HEK293 (cell line): ENCODE measurements around the gene DIO1.

Experiments
- EGR2 ChIP-seq: fragments of 450-650 bp; formaldehyde crosslinking; IDR thresholded peaks from 2 replicates; pipeline ENCODE4 v1.5.1; 2016; ENCODE audit warnings: low read depth, missing biosample characterization, missing genetic modification characterization
- GLI2 ChIP-seq: fragments of 450-650 bp; formaldehyde crosslinking; IDR thresholded peaks from 2 replicates; pipeline ENCODE4; 2017; ENCODE audit warnings: missing biosample characterization, missing genetic modification characterization, low read depth, borderline replicate concordance
- HOXD13 ChIP-seq: sonication (generic); formaldehyde crosslinking; IDR thresholded peaks from 2 replicates; pipeline ENCODE4 v1.8.0; 2022; ENCODE audit warnings: missing genetic modification reagents, borderline replicate concordance
- IKZF3 ChIP-seq: fragments of 450-650 bp; IDR thresholded peaks from 2 replicates; pipeline ENCODE4 v1.5.0; 2018; ENCODE audit warnings: missing biosample characterization, mild to moderate bottlenecking, missing genetic modification characterization, moderate library complexity
- KLF16 ChIP-seq: fragments of 450-650 bp; formaldehyde crosslinking; IDR thresholded peaks from 2 replicates; pipeline ENCODE4 v1.5.1; 2017; ENCODE audit warnings: missing biosample characterization, missing genetic modification characterization
- KLF8 ChIP-seq: fragments of 450-650 bp; formaldehyde crosslinking; IDR thresholded peaks from 2 replicates; pipeline ENCODE4 v1.5.1; 2016; ENCODE audit warnings: missing biosample characterization, missing genetic modification characterization
- MEIS1 ChIP-seq: sonication (generic); formaldehyde crosslinking; IDR thresholded peaks from 2 replicates; pipeline ENCODE4 v1.8.1; 2022; ENCODE audit warnings: missing genetic modification reagents, mild to moderate bottlenecking, borderline replicate concordance
- OSR2 ChIP-seq: fragments of 450-650 bp; formaldehyde crosslinking; IDR thresholded peaks from 2 replicates; pipeline ENCODE4 v1.5.1; 2016; ENCODE audit warnings: missing biosample characterization, missing genetic modification characterization
- RBAK ChIP-seq: fragments of 450-650 bp; formaldehyde crosslinking; IDR thresholded peaks from 2 replicates; pipeline ENCODE4 v1.5.1; 2016; ENCODE audit warnings: missing biosample characterization, missing genetic modification characterization
- SP7 ChIP-seq: fragments of 450-650 bp; formaldehyde crosslinking; IDR thresholded peaks from 2 replicates; pipeline ENCODE4 v1.5.1; 2016; ENCODE audit warnings: missing biosample characterization, missing genetic modification characterization
- TRIM28 ChIP-seq: IDR thresholded peaks from 2 replicates; pipeline ENCODE4 v1.6.1; 2011; ENCODE audit warnings: low read length, control low read depth, borderline replicate concordance
- ZNF169 ChIP-seq: fragments of 450-650 bp; formaldehyde crosslinking; IDR thresholded peaks from 2 replicates; pipeline ENCODE4 v1.5.1; 2016; ENCODE audit warnings: missing biosample characterization, missing genetic modification characterization
- ZNF184 ChIP-seq: fragments of 450-650 bp; IDR thresholded peaks from 2 replicates; pipeline ENCODE4 v1.5.1; 2018; ENCODE audit warnings: missing biosample characterization, mild to moderate bottlenecking, missing genetic modification characterization
- ZNF23 ChIP-seq: fragments of 450-650 bp; formaldehyde crosslinking; IDR thresholded peaks from 2 replicates; pipeline ENCODE4 v1.5.1; 2016; ENCODE audit warnings: missing biosample characterization, missing genetic modification characterization, borderline replicate concordance
- ZNF239 ChIP-seq: fragments of 450-650 bp; formaldehyde crosslinking; IDR thresholded peaks from 2 replicates; pipeline ENCODE4 v1.5.1; 2016; ENCODE audit warnings: missing biosample characterization, missing genetic modification characterization
- ZNF292 ChIP-seq: fragments of 450-650 bp; formaldehyde crosslinking; IDR thresholded peaks from 2 replicates; pipeline ENCODE4 v1.5.1; 2016; ENCODE audit warnings: low read depth, missing biosample characterization, missing genetic modification characterization, borderline replicate concordance
- ZNF302 ChIP-seq: fragments of 450-650 bp; formaldehyde crosslinking; IDR thresholded peaks from 2 replicates; pipeline ENCODE4 v1.5.1; 2016; ENCODE audit warnings: missing biosample characterization, missing genetic modification characterization, low read depth
- ZNF426 ChIP-seq: fragments of 450-650 bp; formaldehyde crosslinking; IDR thresholded peaks from 2 replicates; pipeline ENCODE4 v1.5.1; 2017; ENCODE audit warnings: missing biosample characterization, missing genetic modification characterization, mild to moderate bottlenecking, inconsistent platforms, moderate library complexity
- ZNF501 ChIP-seq: fragments of 450-650 bp; formaldehyde crosslinking; IDR thresholded peaks from 2 replicates; pipeline ENCODE4 v1.5.1; 2016; ENCODE audit warnings: missing biosample characterization, missing genetic modification characterization
- ZNF514 ChIP-seq: fragments of 450-650 bp; formaldehyde crosslinking; IDR thresholded peaks from 2 replicates; pipeline ENCODE4 v1.5.1; 2016; ENCODE audit warnings: missing biosample characterization, missing genetic modification characterization
- ZNF521 ChIP-seq: fragments of 450-650 bp; formaldehyde crosslinking; IDR thresholded peaks from 2 replicates; pipeline ENCODE4 v1.5.1; 2017; ENCODE audit warnings: missing biosample characterization, mild to moderate bottlenecking, missing genetic modification characterization
- ZNF555 ChIP-seq: fragments of 450-650 bp; formaldehyde crosslinking; conservative IDR thresholded peaks from 2 replicates; pipeline ENCODE4 v1.5.1; 2017; ENCODE audit warnings: missing biosample characterization, mild to moderate bottlenecking, missing genetic modification characterization, inconsistent platforms
- ZNF561 ChIP-seq: fragments of 450-650 bp; IDR thresholded peaks from 2 replicates; pipeline ENCODE4 v1.5.1; 2018; ENCODE audit warnings: missing biosample characterization, missing genetic modification characterization, borderline replicate concordance
- ZNF585B ChIP-seq: fragments of 450-650 bp; formaldehyde crosslinking; IDR thresholded peaks from 2 replicates; pipeline ENCODE4 v1.5.1; 2016; ENCODE audit warnings: missing biosample characterization, missing genetic modification characterization
- ZNF626 ChIP-seq: fragments of 450-650 bp; sonication (Bioruptor Pico); formaldehyde crosslinking; IDR thresholded peaks from 2 replicates; pipeline ENCODE4 v1.5.1; 2018; ENCODE audit warnings: missing biosample characterization, missing genetic modification characterization, inconsistent platforms
- ZNF654 ChIP-seq: fragments of 450-650 bp; formaldehyde crosslinking; IDR thresholded peaks from 2 replicates; pipeline ENCODE4 v1.5.1; 2016; ENCODE audit warnings: low read depth, missing biosample characterization, missing genetic modification characterization
- ZNF791 ChIP-seq: fragments of 450-650 bp; formaldehyde crosslinking; IDR thresholded peaks from 2 replicates; pipeline ENCODE4 v1.5.1; 2016; ENCODE audit warnings: missing biosample characterization, missing genetic modification characterization
- ZNF792 ChIP-seq: fragments of 450-650 bp; formaldehyde crosslinking; IDR thresholded peaks from 2 replicates; pipeline ENCODE4 v1.5.1; 2016; ENCODE audit warnings: missing biosample characterization, missing genetic modification characterization
- ZNF843 ChIP-seq: fragments of 450-650 bp; formaldehyde crosslinking; IDR thresholded peaks from 2 replicates; pipeline ENCODE4 v1.5.1; 2016; ENCODE audit warnings: missing biosample characterization, missing genetic modification characterization
- ZXDB ChIP-seq: fragments of 450-650 bp; formaldehyde crosslinking; IDR thresholded peaks from 2 replicates; pipeline ENCODE4 v1.5.1; 2016; ENCODE audit warnings: missing biosample characterization, missing genetic modification characterization
- TF ChIP-seq, protein P1 (sequence below): fragments of 450-650 bp; formaldehyde crosslinking; IDR thresholded peaks from 2 replicates; pipeline ENCODE4 v1.5.1; 2016; ENCODE audit warnings: missing biosample characterization, missing genetic modification characterization
- TF ChIP-seq, protein P2 (sequence below): fragments of 450-650 bp; formaldehyde crosslinking; IDR thresholded peaks from 2 replicates; pipeline ENCODE4 v1.5.1; 2017; ENCODE audit warnings: missing biosample characterization, missing genetic modification characterization
- TF ChIP-seq, protein P3 (sequence below): fragments of 450-650 bp; formaldehyde crosslinking; IDR thresholded peaks from 2 replicates; pipeline ENCODE4 v1.5.1; 2016; ENCODE audit warnings: missing biosample characterization, missing genetic modification characterization, borderline replicate concordance
- TF ChIP-seq, protein P4 (sequence below): fragments of 450-650 bp; formaldehyde crosslinking; IDR thresholded peaks from 2 replicates; pipeline ENCODE4 v1.5.1; 2016; ENCODE audit warnings: missing biosample characterization, missing genetic modification characterization

DIO1 gene

DNA sequence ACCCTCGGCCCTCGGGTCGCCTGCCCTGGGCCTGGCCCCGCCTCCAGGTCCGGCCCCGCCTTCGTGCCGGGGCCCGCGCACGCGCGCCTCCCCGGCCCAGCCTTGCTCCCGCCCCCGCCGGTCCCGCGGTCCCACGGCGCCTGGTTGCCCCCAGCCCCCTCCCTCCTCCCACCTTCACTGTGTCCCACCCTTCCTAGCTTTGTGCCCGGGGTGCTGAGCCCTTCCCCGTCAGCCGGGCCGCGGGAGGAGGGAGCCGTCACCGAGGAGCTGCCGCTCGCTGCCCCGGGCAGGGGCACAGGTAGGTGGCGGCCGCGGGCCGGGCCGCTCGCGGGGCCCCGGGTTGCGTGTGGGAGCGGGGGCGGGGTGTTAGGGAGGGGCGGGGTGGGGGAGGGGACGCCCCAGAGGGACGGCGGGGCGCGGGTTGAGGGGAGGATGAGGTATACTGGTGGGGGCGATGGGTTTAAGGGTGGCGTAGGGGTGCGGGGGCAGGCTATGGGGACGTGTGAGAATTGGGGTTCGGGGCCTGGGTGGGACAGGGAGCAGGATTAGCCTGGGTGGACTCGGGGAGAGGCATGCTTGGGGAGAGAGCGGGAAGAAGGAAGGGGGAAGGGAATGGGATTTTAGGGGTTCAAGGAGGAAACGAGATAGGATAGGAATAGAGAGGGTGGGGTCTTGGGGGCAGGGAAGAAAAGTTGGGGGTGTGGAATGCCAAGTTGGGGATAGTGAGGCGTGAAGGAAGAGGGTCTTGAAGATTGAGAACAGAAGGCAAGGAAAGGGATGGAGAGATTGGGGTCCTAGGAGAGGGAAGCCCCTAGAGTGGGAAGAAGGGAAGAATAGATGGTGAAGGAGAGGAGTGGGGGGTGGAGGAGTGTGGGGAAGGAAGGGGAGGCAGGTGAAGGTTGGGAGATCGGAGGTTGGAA lies 52.5 kb downstream of the DIO1 start, which contains the start of gene LRRC42 (continued):
- no peak for TF ChIP-seq OSR2 (tag by site-specific recombination)
- TF ChIP-seq KLF8 (tag by site-specific recombination): no peak
- TF ChIP-seq, protein P1, sequence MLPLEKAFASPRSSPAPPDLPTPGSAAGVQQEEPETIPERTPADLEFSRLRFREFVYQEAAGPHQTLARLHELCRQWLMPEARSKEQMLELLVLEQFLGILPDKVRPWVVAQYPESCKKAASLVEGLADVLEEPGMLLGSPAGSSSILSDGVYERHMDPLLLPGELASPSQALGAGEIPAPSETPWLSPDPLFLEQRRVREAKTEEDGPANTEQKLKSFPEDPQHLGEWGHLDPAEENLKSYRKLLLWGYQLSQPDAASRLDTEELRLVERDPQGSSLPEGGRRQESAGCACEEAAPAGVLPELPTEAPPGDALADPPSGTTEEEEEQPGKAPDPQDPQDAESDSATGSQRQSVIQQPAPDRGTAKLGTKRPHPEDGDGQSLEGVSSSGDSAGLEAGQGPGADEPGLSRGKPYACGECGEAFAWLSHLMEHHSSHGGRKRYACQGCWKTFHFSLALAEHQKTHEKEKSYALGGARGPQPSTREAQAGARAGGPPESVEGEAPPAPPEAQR (tag by site-specific recombination): no peak; the same call in 1 of the 2 replicates
- peak; percentile 35 for TF ChIP-seq EGR2 (tag by site-specific recombination)
- TF ChIP-seq, protein P2, sequence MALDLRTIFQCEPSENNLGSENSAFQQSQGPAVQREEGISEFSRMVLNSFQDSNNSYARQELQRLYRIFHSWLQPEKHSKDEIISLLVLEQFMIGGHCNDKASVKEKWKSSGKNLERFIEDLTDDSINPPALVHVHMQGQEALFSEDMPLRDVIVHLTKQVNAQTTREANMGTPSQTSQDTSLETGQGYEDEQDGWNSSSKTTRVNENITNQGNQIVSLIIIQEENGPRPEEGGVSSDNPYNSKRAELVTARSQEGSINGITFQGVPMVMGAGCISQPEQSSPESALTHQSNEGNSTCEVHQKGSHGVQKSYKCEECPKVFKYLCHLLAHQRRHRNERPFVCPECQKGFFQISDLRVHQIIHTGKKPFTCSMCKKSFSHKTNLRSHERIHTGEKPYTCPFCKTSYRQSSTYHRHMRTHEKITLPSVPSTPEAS (tag by site-specific recombination): no peak
- no peak for TF ChIP-seq TRIM28
- TF ChIP-seq ZNF302 (tag by site-specific recombination): no peak
- no peak for TF ChIP-seq ZNF561 (tag by site-specific recombination)
- TF ChIP-seq ZNF184: no peak
- no peak for TF ChIP-seq ZNF239 (tag by site-specific recombination)
- no peak for TF ChIP-seq MEIS1
- no peak for TF ChIP-seq RBAK
- no peak for TF ChIP-seq ZNF521 (tag by site-specific recombination)
- TF ChIP-seq GLI2: no peak
- TF ChIP-seq ZNF791 (tag by site-specific recombination): 0 out of 2 replicates have a peak, but pooled peaks have one; percentile 53
- TF ChIP-seq ZNF23: no peak
- TF ChIP-seq, protein P3, sequence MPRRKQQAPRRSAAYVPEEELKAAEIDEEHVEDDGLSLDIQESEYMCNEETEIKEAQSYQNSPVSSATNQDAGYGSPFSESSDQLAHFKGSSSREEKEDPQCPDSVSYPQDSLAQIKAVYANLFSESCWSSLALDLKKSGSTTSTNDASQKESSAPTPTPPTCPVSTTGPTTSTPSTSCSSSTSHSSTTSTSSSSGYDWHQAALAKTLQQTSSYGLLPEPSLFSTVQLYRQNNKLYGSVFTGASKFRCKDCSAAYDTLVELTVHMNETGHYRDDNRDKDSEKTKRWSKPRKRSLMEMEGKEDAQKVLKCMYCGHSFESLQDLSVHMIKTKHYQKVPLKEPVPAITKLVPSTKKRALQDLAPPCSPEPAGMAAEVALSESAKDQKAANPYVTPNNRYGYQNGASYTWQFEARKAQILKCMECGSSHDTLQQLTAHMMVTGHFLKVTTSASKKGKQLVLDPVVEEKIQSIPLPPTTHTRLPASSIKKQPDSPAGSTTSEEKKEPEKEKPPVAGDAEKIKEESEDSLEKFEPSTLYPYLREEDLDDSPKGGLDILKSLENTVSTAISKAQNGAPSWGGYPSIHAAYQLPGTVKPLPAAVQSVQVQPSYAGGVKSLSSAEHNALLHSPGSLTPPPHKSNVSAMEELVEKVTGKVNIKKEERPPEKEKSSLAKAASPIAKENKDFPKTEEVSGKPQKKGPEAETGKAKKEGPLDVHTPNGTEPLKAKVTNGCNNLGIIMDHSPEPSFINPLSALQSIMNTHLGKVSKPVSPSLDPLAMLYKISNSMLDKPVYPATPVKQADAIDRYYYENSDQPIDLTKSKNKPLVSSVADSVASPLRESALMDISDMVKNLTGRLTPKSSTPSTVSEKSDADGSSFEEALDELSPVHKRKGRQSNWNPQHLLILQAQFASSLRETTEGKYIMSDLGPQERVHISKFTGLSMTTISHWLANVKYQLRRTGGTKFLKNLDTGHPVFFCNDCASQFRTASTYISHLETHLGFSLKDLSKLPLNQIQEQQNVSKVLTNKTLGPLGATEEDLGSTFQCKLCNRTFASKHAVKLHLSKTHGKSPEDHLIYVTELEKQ (tag by site-specific recombination): no peak
- TF ChIP-seq ZXDB (tag by site-specific recombination): no peak
- no peak; the same call in 1 of the 2 replicates for TF ChIP-seq ZNF792
- TF ChIP-seq ZNF626: no peak
- TF ChIP-seq ZNF654 (tag by site-specific recombination): no peak
- TF ChIP-seq HOXD13 (CRISPR knock-in tag): no peak
- no peak for TF ChIP-seq ZNF501 (tag by site-specific recombination)
- TF ChIP-seq ZNF514 (tag by site-specific recombination): no peak
- TF ChIP-seq SP7 (tag by site-specific recombination): no peak
- TF ChIP-seq, protein P4, sequence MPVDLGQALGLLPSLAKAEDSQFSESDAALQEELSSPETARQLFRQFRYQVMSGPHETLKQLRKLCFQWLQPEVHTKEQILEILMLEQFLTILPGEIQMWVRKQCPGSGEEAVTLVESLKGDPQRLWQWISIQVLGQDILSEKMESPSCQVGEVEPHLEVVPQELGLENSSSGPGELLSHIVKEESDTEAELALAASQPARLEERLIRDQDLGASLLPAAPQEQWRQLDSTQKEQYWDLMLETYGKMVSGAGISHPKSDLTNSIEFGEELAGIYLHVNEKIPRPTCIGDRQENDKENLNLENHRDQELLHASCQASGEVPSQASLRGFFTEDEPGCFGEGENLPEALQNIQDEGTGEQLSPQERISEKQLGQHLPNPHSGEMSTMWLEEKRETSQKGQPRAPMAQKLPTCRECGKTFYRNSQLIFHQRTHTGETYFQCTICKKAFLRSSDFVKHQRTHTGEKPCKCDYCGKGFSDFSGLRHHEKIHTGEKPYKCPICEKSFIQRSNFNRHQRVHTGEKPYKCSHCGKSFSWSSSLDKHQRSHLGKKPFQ (tag by site-specific recombination): no peak
- TF ChIP-seq IKZF3 (tag by site-specific recombination): no peak
- no peak for TF ChIP-seq ZNF426 (tag by site-specific recombination)
- no peak for TF ChIP-seq KLF16 (tag by site-specific recombination)
- no peak for TF ChIP-seq ZNF555
- TF ChIP-seq ZNF585B (tag by site-specific recombination): no peak
- no peak for TF ChIP-seq ZNF843
- no peak for TF ChIP-seq ZNF169 (tag by site-specific recombination)
- no peak for TF ChIP-seq ZNF292 (tag by site-specific recombination)
